ENCODE measurements around the gene LAMB1. TPM values are rescaled to one million over a fixed set of nuclear protein-coding genes. Genes with fewer than 3 reads are reported as not detected.

The LAMB1 gene
- total and polyA plus RNA-seq, 2 of the 13 experiments (the other 11 are each of a cell fraction or from before 2014, with no cell fraction given), result 109 to 124 TPM

GRCh38 chr7:107890962-107891635, 111.9 kb downstream of the LAMB1 start, which contains the start of gene DLD (continued):
- peak; percentile 99 for TF ChIP-seq ZNF687 (CRISPR knock-in tag; IDR thresholded peaks at IDR 0.05)
- TF ChIP-seq ZNF777 (CRISPR knock-in tag; IDR thresholded peaks at IDR 0.05), result 0 out of 2 replicates have a peak, but pooled peaks have one; percentile 34
- TF ChIP-seq MXD3 (CRISPR knock-in tag; IDR thresholded peaks at IDR 0.05), result peak; percentile 45; the same call in 1 of the 2 replicates
- TF ChIP-seq ZBTB25 (CRISPR knock-in tag; IDR thresholded peaks at IDR 0.05), result peak; percentile 67
- TF ChIP-seq NRL (CRISPR knock-in tag; IDR thresholded peaks at IDR 0.05; ENCODE audit: borderline replicate concordance), result peak; percentile 92; the same call in 1 of the 2 replicates
- TF ChIP-seq IRF2 (CRISPR knock-in tag; IDR thresholded peaks at IDR 0.05), result peak; percentile 80
- no peak for TF ChIP-seq ZFYVE20 (CRISPR knock-in tag; IDR thresholded peaks at IDR 0.05; ENCODE audit: borderline replicate concordance, low read depth)
- 0 out of 2 replicates have a peak, but pooled peaks have one; percentile 65 for TF ChIP-seq LRRFIP1 (CRISPR knock-in tag; conservative IDR thresholded peaks at IDR 0.05)
- TF ChIP-seq ATF4 (CRISPR knock-in tag; IDR thresholded peaks at IDR 0.05), result peak in 1 of 2 experiments; percentile 80; a peak in 2 of 4 replicates
- TF ChIP-seq PAX8 (CRISPR knock-in tag; IDR thresholded peaks at IDR 0.05; ENCODE audit: borderline replicate concordance), result peak; percentile 92; the same call in 1 of the 2 replicates
- TF ChIP-seq RAD21 (CRISPR knock-in tag; IDR thresholded peaks at IDR 0.05), result no peak
- no peak for TF ChIP-seq CERS6 (CRISPR knock-in tag; IDR thresholded peaks at IDR 0.05)
- TF ChIP-seq SAP130 (CRISPR knock-in tag; IDR thresholded peaks at IDR 0.05; ENCODE audit: low read depth), result peak; percentile 81
- no peak for TF ChIP-seq GFI1 (CRISPR knock-in tag; IDR thresholded peaks at IDR 0.05; ENCODE audit: borderline replicate concordance)
- TF ChIP-seq SAFB2 (CRISPR knock-in tag; IDR thresholded peaks at IDR 0.05; ENCODE audit: borderline replicate concordance, low read depth), result 0 out of 2 replicates have a peak, but pooled peaks have one; percentile 54
- peak; percentile 94 for TF ChIP-seq ZNF598 (CRISPR knock-in tag; IDR thresholded peaks at IDR 0.05; ENCODE audit: borderline replicate concordance)
- no peak for TF ChIP-seq IRF1 (CRISPR knock-in tag; IDR thresholded peaks at IDR 0.05; ENCODE audit: low read depth)

Data from HepG2 (cell line).